H9 (cell line): ENCODE measurements around the gene SYNGAP1. TPM values are rescaled to one million over a fixed set of nuclear protein-coding genes. Genes with fewer than 3 reads are reported as not detected.
A peak's percentile ranks its signal among the peaks of the same experiment; 100 is the strongest.

Experiments
- DNase-seq: peaks from one replicate; pipeline ENCODE4 v3.0.0-alpha.2; 2017
- H2AFZ ChIP-seq: one replicate; pipeline ENCODE4 v1.6.1; 2013; ENCODE audit warnings: mild to moderate bottlenecking, low read length, control low read depth, moderate library complexity
- H2AK5ac ChIP-seq: 2 replicates; pipeline ENCODE4 v1.6.1; 2013; ENCODE audit warnings: low read length, control low read depth, mixed read lengths; ENCODE audit not compliant: insufficient read length
- H2BK120ac ChIP-seq: one replicate; pipeline ENCODE4 v1.6.1; 2013; ENCODE audit warnings: low read depth, mild to moderate bottlenecking, low read length, control low read depth, inconsistent platforms; ENCODE audit not compliant: poor library complexity, severe bottlenecking
- H2BK12ac ChIP-seq: 2 replicates; pipeline ENCODE4 v1.6.1; 2013; ENCODE audit warnings: low read length, control low read depth, mixed read lengths, low read depth; ENCODE audit not compliant: insufficient read length
- H2BK15ac ChIP-seq: 2 replicates; pipeline ENCODE4 v1.6.1; 2013; ENCODE audit warnings: low read depth, low read length, control low read depth
- H2BK20ac ChIP-seq: one replicate; pipeline ENCODE4 v1.6.1; 2013; ENCODE audit warnings: low read depth, mild to moderate bottlenecking, low read length, control low read depth, inconsistent platforms; ENCODE audit not compliant: poor library complexity, severe bottlenecking
- H2BK5ac ChIP-seq: 2 replicates; pipeline ENCODE4 v1.6.1; 2013; ENCODE audit warnings: low read length, control low read depth, mixed read lengths; ENCODE audit not compliant: insufficient read length
- H3K14ac ChIP-seq: 2 replicates; pipeline ENCODE4 v1.6.1; 2013; ENCODE audit warnings: low read length, control low read depth; ENCODE audit not compliant: insufficient read depth
- H3K18ac ChIP-seq: 2 replicates; pipeline ENCODE4 v1.6.1; 2013; ENCODE audit warnings: low read depth, mild to moderate bottlenecking, mixed read lengths, low read length, control low read depth; ENCODE audit not compliant: insufficient read length
- H3K23ac ChIP-seq: 2 replicates; pipeline ENCODE4 v1.6.1; 2013; ENCODE audit warnings: low read length, control low read depth, mixed read lengths, low read depth; ENCODE audit not compliant: insufficient read length
- H3K23me2 ChIP-seq: 2 replicates; pipeline ENCODE4 v1.6.1; 2013; ENCODE audit warnings: low read depth, mild to moderate bottlenecking, mixed read lengths, low read length, control low read depth; ENCODE audit not compliant: insufficient read length, poor library complexity, severe bottlenecking
- H3K27ac ChIP-seq: 2 replicates; pipeline ENCODE4 v1.5.1; 2013; ENCODE audit warnings: low read length, control low read depth, mixed read lengths, low read depth; ENCODE audit not compliant: insufficient read length
- H3K27me3 ChIP-seq: 2 replicates; pipeline ENCODE4 v1.6.1; 2013; ENCODE audit warnings: low read length, control low read depth, inconsistent platforms; ENCODE audit not compliant: insufficient read depth
- H3K4ac ChIP-seq: 2 replicates; pipeline ENCODE4 v1.6.1; 2013; ENCODE audit warnings: low read depth, mild to moderate bottlenecking, control low read depth, inconsistent platforms, low read length, moderate library complexity
- H3K4me1 ChIP-seq: 2 replicates; pipeline ENCODE4 v1.6.1; 2013; ENCODE audit warnings: low read length, control low read depth, inconsistent platforms; ENCODE audit not compliant: insufficient read depth
- H3K4me2 ChIP-seq: 2 replicates; pipeline ENCODE4 v1.6.1; 2013; ENCODE audit warnings: low read length, control low read depth, mixed read lengths; ENCODE audit not compliant: insufficient read length, insufficient read depth
- H3K56ac ChIP-seq: 2 replicates; pipeline ENCODE4 v1.6.1; 2013; ENCODE audit warnings: low read depth, mild to moderate bottlenecking, mixed read lengths, low read length, control low read depth; ENCODE audit not compliant: insufficient read length
- H3K79me1 ChIP-seq: 2 replicates; pipeline ENCODE4 v1.6.1; 2013; ENCODE audit warnings: low read depth, mild to moderate bottlenecking, moderate library complexity, low read length, control low read depth, inconsistent platforms; ENCODE audit not compliant: insufficient read depth, poor library complexity, severe bottlenecking
- H3K79me2 ChIP-seq: 2 replicates; pipeline ENCODE4 v1.6.1; 2013; ENCODE audit warnings: low read length, control low read depth, inconsistent platforms; ENCODE audit not compliant: insufficient read depth
- H3K9ac ChIP-seq: 2 replicates; pipeline ENCODE4 v1.6.1; 2013; ENCODE audit warnings: low read length, control low read depth, mixed read lengths; ENCODE audit not compliant: insufficient read length; ENCODE audit errors: extremely low read depth
- H3K9me3 ChIP-seq: one replicate; pipeline ENCODE4 v1.6.1; 2013; ENCODE audit warnings: low read depth, low read length, inconsistent platforms; ENCODE audit not compliant: control insufficient read depth
- H3T11ph ChIP-seq: one replicate; pipeline ENCODE4 v1.6.1; 2013; ENCODE audit warnings: mild to moderate bottlenecking, low read length, control low read depth, inconsistent platforms
- H4K20me1 ChIP-seq: one replicate; pipeline ENCODE4 v1.6.1; 2013; ENCODE audit not compliant: control insufficient read depth, insufficient read length, insufficient read depth
- H4K5ac ChIP-seq: 2 replicates; pipeline ENCODE4 v1.6.1; 2013; ENCODE audit warnings: low read depth, mild to moderate bottlenecking, mixed read lengths, low read length, control low read depth; ENCODE audit not compliant: insufficient read length
- H4K8ac ChIP-seq: replicated peaks from 2 replicates; pipeline ENCODE4 v1.6.1; 2013; ENCODE audit warnings: low read length, control low read depth, mixed read lengths, low read depth; ENCODE audit not compliant: insufficient read length
- H4K91ac ChIP-seq: 2 replicates; pipeline ENCODE4 v1.6.1; 2013; ENCODE audit warnings: low read depth, mild to moderate bottlenecking, moderate library complexity, mixed read lengths, low read length, control low read depth; ENCODE audit not compliant: insufficient read length
- H3K27ac Mint-ChIP-seq, 3 experiments: 2 replicates in 2 of 3; 3 replicates in 1 of 3; pipeline ENCODE4 v1.8.0; 2020 to 2021; ENCODE audit warnings: mixed read lengths in 3 of 3, mild to moderate bottlenecking in 1 of 3, moderate library complexity in 1 of 3
- H3K27me3 Mint-ChIP-seq: 2 replicates; pipeline ENCODE4 v1.8.0; 2021; ENCODE audit warnings: low read depth, mild to moderate bottlenecking, moderate library complexity, mixed read lengths
- H3K36me3 Mint-ChIP-seq, 3 experiments: 2 replicates in 2 of 3; 3 replicates in 1 of 3; pipeline ENCODE4 v1.8.0; 2020 to 2021; ENCODE audit warnings: low read depth in 3 of 3, mixed read lengths in 3 of 3; ENCODE audit not compliant: insufficient read depth in 1 of 3
- H3K4me1 Mint-ChIP-seq, 2 experiments: 2 replicates each; pipeline ENCODE4 v1.8.0; 2020; ENCODE audit warnings: mixed read lengths in 2 of 2
- H3K4me3 Mint-ChIP-seq, 2 experiments: 2 replicates in 1 of 2; 3 replicates in 1 of 2; pipeline ENCODE4 v1.8.0; 2020 to 2021; ENCODE audit warnings: mild to moderate bottlenecking in 2 of 2, mixed read lengths in 2 of 2, moderate library complexity in 1 of 2
- H3K9me3 Mint-ChIP-seq, 2 experiments: 2 replicates in 1 of 2; 3 replicates in 1 of 2; pipeline ENCODE4 v1.8.0; 2020; ENCODE audit warnings: mild to moderate bottlenecking in 2 of 2, mixed read lengths in 2 of 2, moderate library complexity in 1 of 2
- CTCF ChIP-seq: fragments of 200-600 bp; sonication (generic); conservative IDR thresholded peaks from 3 replicates; pipeline ENCODE4 v1.8.0; 2021; ENCODE audit warnings: antibody characterized with exemption, mild to moderate bottlenecking
- WGBS: extraction: QIAGEN DNeasy Blood & Tissue Kit; methylation state at CpG from one replicate; pipeline ENCODE4 v1.1.7; 2013; ENCODE audit warnings: missing lambda C conversion rate, low lambda C conversion rate, mixed read lengths; ENCODE audit not compliant: insufficient read length; ENCODE audit errors: extremely low coverage; 5-methylcytosine and 5-hydroxymethylcytosine counted together
- total RNA-seq: library from RNA; stranded (reverse); gene quantifications from 2 replicates; pipeline ENCODE4 v1.2.1, GENCODE V29; 2021

The SYNGAP1 gene
- total RNA-seq, 1 experiment from 2014 or later, result 121 TPM

- Mint-ChIP-seq H3K4me3 (no peak overlapping the region), H3K36me3 (no peaks in the 10 kb centered on the region; a peak in 2 of 7 replicates), H3K27me3 (peaks cover 22% of the 10 kb centered on the region), H3K27ac (0 out of 7 replicates have a peak overlapping the region, but pooled peaks of 1 of the 3 experiments have one; percentile 7), H3K9me3 (peaks cover 4 to 8% of the 10 kb centered on the region in 2 experiments; a peak in 4 of 5 replicates), H3K4me1 (peaks cover 4 to 7% of the 10 kb centered on the region in 2 experiments)
- DNase-seq, result peak; percentile 47
- peaks cover 3% of the 10 kb centered on the region for H4K20me1 ChIP-seq
- H3K56ac ChIP-seq, result no peak overlapping the region
- no peak overlapping the region for H3K27ac ChIP-seq
- no peak overlapping the region for H2BK20ac ChIP-seq
- H4K8ac ChIP-seq, result no peak overlapping the region
- no peak; the same call in 2 of the 3 replicates for TF ChIP-seq CTCF
- H2AFZ ChIP-seq, result no peak overlapping the region
- H3K23me2 ChIP-seq, result no peaks in the 10 kb centered on the region
- H3K4me1 ChIP-seq, result no peaks in the 10 kb centered on the region
- no peak overlapping the region for H3K4me2 ChIP-seq
- H3K14ac ChIP-seq, result peak overlapping the region; percentile 3; the same call in 1 of the 2 replicates
- H3K4ac ChIP-seq, result no peak overlapping the region
- H3K79me1 ChIP-seq, result no peaks in the 10 kb centered on the region
- no peak overlapping the region for H2BK120ac ChIP-seq
- no peak overlapping the region for H2BK5ac ChIP-seq
- no peak overlapping the region for H3K23ac ChIP-seq
- H3K9me3 ChIP-seq, result no peaks in the 10 kb centered on the region
- H3K9ac ChIP-seq, result no peak overlapping the region
- no peaks in the 10 kb centered on the region for H3K27me3 ChIP-seq
- no peaks in the 10 kb centered on the region for H3K79me2 ChIP-seq
- no peak overlapping the region for H2BK12ac ChIP-seq
- no peak overlapping the region for H2BK15ac ChIP-seq
- no peak overlapping the region for H4K5ac ChIP-seq
- H3T11ph ChIP-seq, result no peak overlapping the region
- no peak overlapping the region for H3K18ac ChIP-seq
- H4K91ac ChIP-seq, result no peak overlapping the region
- WGBS, result no CpG with 5 or more reads among the region's 6 CpGs
- no peak overlapping the region for H2AK5ac ChIP-seq
These were observed 70.8 kb downstream of the SYNGAP1 start for GRCh38 chr6:33490621-33491020.
